Lower leg skin (tissue), 3 donors: ENCODE measurements around the gene NOSIP.

Experiments
- POLR2A ChIP-seq, 2 donors: fragments of 450-650 bp; IDR thresholded peaks; one replicate each; pipeline ENCODE4 v1.6.1; 2016 to 2017; ENCODE audit warnings: antibody characterized with exemption in 2 of 2, mild to moderate bottlenecking in 1 of 2, moderate library complexity in 1 of 2
- TF ChIP-seq, protein P1 (sequence below), 3 donors: fragments of 450-650 bp; IDR thresholded peaks; one replicate each; pipeline ENCODE4 v1.5.1; 2016; ENCODE audit warnings: antibody characterized with exemption in 3 of 3, mild to moderate bottlenecking in 3 of 3, moderate library complexity in 2 of 3

DNA sequence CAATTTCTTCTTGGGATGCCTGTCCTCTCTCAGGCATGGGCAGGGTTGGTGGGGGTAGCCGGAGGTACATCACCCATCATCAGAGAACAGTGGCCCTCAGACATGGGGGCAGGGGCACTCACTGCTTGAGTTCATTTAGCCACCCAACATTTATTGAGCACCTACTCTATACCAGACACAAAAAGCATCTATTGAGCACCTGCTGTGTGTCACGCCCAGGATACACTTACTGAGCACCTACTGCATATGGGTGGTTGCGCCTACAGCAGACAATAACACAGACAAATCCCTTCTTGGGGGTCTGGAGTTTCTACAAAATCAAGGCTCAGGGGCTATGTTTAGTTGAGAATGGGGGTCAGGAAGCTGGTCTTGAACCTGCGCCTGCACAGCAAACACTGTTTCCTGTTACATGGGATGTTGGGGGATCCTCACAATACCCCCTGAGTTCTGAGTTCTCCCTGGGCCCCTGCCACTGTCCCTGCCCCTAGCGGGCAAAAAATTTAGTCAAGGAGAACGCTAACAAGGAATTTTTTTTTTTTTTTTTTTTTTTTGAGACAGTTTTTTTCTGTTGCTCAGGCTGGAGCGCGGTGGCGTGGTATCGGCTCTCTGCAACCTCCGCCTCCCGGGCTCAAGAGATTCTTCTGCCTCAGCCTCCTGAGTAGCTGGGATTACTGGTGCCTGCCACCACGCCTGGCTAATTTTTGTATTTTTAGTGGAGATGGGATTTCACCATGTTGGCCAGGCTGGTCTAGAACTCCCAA, 41.0 kb downstream of the NOSIP start:
- TF ChIP-seq, protein P1, sequence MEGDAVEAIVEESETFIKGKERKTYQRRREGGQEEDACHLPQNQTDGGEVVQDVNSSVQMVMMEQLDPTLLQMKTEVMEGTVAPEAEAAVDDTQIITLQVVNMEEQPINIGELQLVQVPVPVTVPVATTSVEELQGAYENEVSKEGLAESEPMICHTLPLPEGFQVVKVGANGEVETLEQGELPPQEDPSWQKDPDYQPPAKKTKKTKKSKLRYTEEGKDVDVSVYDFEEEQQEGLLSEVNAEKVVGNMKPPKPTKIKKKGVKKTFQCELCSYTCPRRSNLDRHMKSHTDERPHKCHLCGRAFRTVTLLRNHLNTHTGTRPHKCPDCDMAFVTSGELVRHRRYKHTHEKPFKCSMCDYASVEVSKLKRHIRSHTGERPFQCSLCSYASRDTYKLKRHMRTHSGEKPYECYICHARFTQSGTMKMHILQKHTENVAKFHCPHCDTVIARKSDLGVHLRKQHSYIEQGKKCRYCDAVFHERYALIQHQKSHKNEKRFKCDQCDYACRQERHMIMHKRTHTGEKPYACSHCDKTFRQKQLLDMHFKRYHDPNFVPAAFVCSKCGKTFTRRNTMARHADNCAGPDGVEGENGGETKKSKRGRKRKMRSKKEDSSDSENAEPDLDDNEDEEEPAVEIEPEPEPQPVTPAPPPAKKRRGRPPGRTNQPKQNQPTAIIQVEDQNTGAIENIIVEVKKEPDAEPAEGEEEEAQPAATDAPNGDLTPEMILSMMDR (IDR thresholded peaks at IDR 0.05): no peak
- TF ChIP-seq POLR2A (IDR thresholded peaks at IDR 0.05): no peak
